ENCODE results near the gene YPEL1.
"Not testable (repeated sequence)": the region's sequence is repeated elsewhere in the genome, so short reads cannot be mapped to it uniquely, and the experiment has no call there.

YPEL1 gene

DNA sequence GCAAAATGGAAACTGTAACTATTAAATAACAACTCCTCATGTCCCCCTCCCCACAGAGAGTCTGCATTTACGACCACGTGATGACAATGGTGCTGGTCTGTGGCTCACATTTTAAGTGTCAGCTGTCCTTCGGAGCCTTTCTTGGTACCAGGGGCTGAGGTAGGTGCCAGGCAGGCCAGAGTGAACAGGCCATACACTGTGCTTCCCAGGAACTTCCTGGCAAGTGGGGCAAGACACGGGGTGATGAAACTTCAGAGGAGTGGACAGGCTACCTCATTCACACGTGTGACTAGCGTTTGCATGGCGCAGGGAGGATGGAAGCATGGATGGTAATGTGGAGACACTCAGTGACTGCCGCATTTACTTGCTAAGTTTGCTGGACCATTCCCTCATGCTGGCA is 10.4 kb upstream of the YPEL1 start:
- Histone ChIP-seq H3K4me3 (ENCODE audit: low read depth, low read length) (no peak overlapping the region), H3K27me3 (ENCODE audit: insufficient read depth, low read depth, severe bottlenecking) (no peaks in the 10 kb centered on the region), H3K36me3 (no peaks in the 10 kb centered on the region), H3K9me3 (ENCODE audit: severe bottlenecking) (no peaks in the 10 kb centered on the region), H3K27ac (no peak overlapping the region)
- TF ChIP-seq, protein P1, sequence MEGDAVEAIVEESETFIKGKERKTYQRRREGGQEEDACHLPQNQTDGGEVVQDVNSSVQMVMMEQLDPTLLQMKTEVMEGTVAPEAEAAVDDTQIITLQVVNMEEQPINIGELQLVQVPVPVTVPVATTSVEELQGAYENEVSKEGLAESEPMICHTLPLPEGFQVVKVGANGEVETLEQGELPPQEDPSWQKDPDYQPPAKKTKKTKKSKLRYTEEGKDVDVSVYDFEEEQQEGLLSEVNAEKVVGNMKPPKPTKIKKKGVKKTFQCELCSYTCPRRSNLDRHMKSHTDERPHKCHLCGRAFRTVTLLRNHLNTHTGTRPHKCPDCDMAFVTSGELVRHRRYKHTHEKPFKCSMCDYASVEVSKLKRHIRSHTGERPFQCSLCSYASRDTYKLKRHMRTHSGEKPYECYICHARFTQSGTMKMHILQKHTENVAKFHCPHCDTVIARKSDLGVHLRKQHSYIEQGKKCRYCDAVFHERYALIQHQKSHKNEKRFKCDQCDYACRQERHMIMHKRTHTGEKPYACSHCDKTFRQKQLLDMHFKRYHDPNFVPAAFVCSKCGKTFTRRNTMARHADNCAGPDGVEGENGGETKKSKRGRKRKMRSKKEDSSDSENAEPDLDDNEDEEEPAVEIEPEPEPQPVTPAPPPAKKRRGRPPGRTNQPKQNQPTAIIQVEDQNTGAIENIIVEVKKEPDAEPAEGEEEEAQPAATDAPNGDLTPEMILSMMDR (IDR thresholded peaks at IDR 0.05; ENCODE audit: low read depth, low read length), result no peak
- DNase-seq, result no peak

DNA sequence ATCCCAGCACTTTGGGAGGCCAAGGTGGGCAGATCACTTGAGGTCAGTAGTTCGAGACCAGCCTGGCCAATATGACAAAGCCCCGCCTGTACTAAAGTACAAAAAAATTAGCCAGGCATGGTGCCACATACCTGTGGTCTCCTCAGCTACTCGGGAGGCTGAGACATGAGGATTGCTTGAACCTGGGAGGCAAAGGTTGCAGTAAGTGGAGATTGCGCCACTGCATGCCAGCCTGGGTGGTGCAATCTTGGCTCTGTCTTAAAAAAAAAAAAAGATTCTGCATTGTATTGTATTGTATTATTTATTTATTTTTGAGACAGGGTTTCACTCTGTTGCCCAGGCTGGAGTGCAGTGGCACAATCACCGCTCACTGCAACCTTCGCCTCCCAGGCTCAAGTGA is 9.3 kb upstream of the YPEL1 start:
- not testable (repeated sequence) for DNase-seq; H3K9me3 ChIP-seq (ENCODE audit: severe bottlenecking); H3K36me3 ChIP-seq; H3K27ac ChIP-seq; H3K4me3 ChIP-seq (ENCODE audit: low read depth, low read length); H3K27me3 ChIP-seq (ENCODE audit: insufficient read depth, low read depth, severe bottlenecking)

DNA sequence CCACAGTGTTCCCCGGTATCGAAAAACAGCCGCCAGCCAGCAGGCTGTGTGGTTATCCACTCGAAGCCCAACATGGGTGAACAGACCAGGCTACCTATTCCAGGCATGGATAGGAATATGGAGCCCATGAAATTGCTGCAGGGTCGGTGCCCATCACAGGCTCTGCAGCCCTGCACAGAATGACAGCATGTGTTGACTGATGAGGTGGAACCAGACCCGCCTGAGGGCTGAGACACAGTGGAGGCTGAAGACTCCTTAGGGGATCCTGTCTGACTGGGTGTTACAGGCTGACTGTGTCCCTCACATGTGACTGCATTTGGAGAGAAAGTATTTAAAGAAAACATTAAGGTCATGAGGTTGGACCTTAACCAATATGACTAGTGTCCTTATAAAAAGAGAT is 6.2 kb upstream of the YPEL1 start:
- H3K9me3 ChIP-seq (ENCODE audit: severe bottlenecking), result no peaks in the 10 kb centered on the region
- TF ChIP-seq, protein P1 (IDR thresholded peaks at IDR 0.05; ENCODE audit: low read depth, low read length), result no peak
- H3K36me3 ChIP-seq, result no peaks in the 10 kb centered on the region
- no peaks in the 10 kb centered on the region for H3K27me3 ChIP-seq (ENCODE audit: insufficient read depth, low read depth, severe bottlenecking)
- no peak for DNase-seq
- H3K27ac ChIP-seq, result no peak overlapping the region
- no peak overlapping the region for H3K4me3 ChIP-seq (ENCODE audit: low read depth, low read length)

DNA sequence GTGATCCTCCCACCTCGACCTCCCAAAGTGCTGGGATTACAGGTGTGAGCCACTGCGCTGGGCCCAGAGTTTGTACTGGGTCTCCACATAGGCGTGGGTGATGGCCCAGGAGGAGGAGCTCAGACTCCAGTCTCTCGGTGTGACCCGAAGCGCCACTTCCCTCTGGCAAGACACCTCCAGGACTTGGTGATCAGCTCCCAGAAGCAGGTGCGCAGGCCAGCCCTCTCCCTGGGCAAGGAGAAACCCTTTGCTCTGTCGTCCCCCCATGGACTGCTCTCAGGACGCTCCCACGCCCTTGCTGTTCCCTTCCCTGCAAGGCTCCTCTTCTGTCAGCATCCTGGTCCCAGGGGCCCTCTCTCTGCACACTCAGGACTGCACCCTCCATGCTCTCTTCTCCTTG is 5.5 kb upstream of the YPEL1 start:
- H3K27ac ChIP-seq, result no peak overlapping the region
- H3K27me3 ChIP-seq (ENCODE audit: insufficient read depth, low read depth, severe bottlenecking), result no peaks in the 10 kb centered on the region
- H3K36me3 ChIP-seq, result no peaks in the 10 kb centered on the region
- TF ChIP-seq, protein P1 (IDR thresholded peaks at IDR 0.05; ENCODE audit: low read depth, low read length), result no peak
- no peak for DNase-seq
- H3K9me3 ChIP-seq (ENCODE audit: severe bottlenecking), result peaks cover 3% of the 10 kb centered on the region
- H3K4me3 ChIP-seq (ENCODE audit: low read depth, low read length), result no peak overlapping the region

DNA sequence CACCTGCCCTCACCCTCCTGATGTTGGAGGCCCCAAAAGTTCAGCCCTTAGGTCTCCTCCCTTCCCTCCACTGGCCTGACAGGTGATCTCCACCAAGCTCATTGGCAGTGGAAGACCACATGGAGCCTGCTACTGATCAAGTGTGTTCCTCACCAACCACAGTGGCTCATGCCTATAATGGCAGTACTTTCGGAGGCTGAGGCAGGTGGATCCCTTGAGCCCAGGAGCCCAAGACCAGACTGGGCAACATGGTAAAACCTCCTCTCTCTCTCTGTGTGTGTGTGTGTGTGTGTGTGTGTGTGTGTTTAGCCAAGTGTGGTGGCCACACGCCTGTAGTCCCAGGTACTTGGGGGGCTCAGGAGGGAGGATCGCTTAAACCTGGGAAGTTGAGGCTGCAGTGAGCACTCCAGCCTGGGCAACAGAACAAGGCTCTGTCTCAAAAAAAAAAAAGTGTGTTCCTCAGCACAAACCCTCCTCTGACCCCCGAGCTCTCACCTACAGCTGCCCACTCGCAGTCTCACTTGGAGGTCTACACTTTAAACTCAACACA is 4.3 kb upstream of the YPEL1 start:
- TF ChIP-seq, protein P1 (IDR thresholded peaks at IDR 0.05; ENCODE audit: low read depth, low read length), result no peak
- Histone ChIP-seq H3K9me3 (ENCODE audit: severe bottlenecking) (peaks cover 4% of the 10 kb centered on the region), H3K36me3 (no peaks in the 10 kb centered on the region), H3K4me3 (ENCODE audit: low read depth, low read length) (no peak overlapping the region), H3K27ac (no peak overlapping the region), H3K27me3 (ENCODE audit: insufficient read depth, low read depth, severe bottlenecking) (no peaks in the 10 kb centered on the region)
- no peak for DNase-seq

DNA sequence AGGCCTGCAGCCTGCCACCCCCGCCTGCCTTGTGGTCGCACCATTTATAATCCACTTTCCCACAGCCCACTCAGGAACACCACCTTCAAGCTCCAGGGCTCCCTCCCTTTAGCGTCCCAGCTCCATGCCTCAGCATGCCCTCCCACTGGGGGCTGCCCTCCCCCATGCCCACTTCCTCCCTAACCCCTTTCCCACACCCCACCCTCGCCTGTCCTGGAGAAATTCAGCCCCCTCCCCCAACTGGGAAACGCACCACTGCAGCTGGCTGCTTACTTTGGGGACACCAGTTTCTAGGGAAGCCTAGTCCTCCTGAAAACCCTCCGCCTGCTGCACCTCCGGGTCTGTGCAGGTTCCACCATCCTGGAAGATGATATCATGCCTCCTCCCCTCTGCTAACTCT is 3.4 kb upstream of the YPEL1 start:
- H3K27me3 ChIP-seq (ENCODE audit: insufficient read depth, low read depth, severe bottlenecking), result no peaks in the 10 kb centered on the region
- no peak for DNase-seq
- H3K4me3 ChIP-seq (ENCODE audit: low read depth, low read length), result no peak overlapping the region
- H3K36me3 ChIP-seq, result peaks cover 2% of the 10 kb centered on the region; the same call in 1 of the 2 replicates
- no peak overlapping the region for H3K27ac ChIP-seq
- H3K9me3 ChIP-seq (ENCODE audit: severe bottlenecking), result peaks cover 4% of the 10 kb centered on the region
- TF ChIP-seq, protein P1 (IDR thresholded peaks at IDR 0.05; ENCODE audit: low read depth, low read length), result no peak

Measured in WERI-Rb-1 (cell line).